ENCODE data around the gene SOX11.

Gene SOX11

GRCh38 chr2:5686536-5686935 lies 5.6 kb upstream of the SOX11 start:
- no peak for TF ChIP-seq GATA3 (IDR thresholded peaks at IDR 0.05; ENCODE audit: low read depth, low read length)
- no peak for TF ChIP-seq GATA2 (IDR thresholded peaks at IDR 0.05; ENCODE audit: low read depth, low read length)

- TF ChIP-seq GATA3 (IDR thresholded peaks at IDR 0.05; ENCODE audit: low read depth, low read length) (no peak), GATA2 (IDR thresholded peaks at IDR 0.05; ENCODE audit: low read depth, low read length) (peak; percentile 65)
Measured at GRCh38 chr2:5689750-5690149, 2.4 kb upstream of the SOX11 start.

GRCh38 chr2:5690286-5690685 lies 1.9 kb upstream of the SOX11 start:
- TF ChIP-seq GATA3 (IDR thresholded peaks at IDR 0.05; ENCODE audit: low read depth, low read length) = no peak
- no peak for TF ChIP-seq GATA2 (IDR thresholded peaks at IDR 0.05; ENCODE audit: low read depth, low read length)

GRCh38 chr2:5690718-5691220 lies 1.4 kb upstream of the SOX11 start:
- TF ChIP-seq GATA2 (IDR thresholded peaks at IDR 0.05; ENCODE audit: low read depth, low read length) (no peak; the same call in 1 of the 2 replicates), GATA3 (IDR thresholded peaks at IDR 0.05; ENCODE audit: low read depth, low read length) (no peak)

- TF ChIP-seq GATA3 (IDR thresholded peaks at IDR 0.05; ENCODE audit: low read depth, low read length) (no peak), GATA2 (IDR thresholded peaks at IDR 0.05; ENCODE audit: low read depth, low read length) (no peak)
Measured at GRCh38 chr2:5691221-5691984, 781 bp upstream of the SOX11 start.

GRCh38 chr2:5692561-5693286 lies 540 bp downstream of the SOX11 start:
- TF ChIP-seq GATA3 (IDR thresholded peaks at IDR 0.05; ENCODE audit: low read depth, low read length) (no peak), GATA2 (IDR thresholded peaks at IDR 0.05; ENCODE audit: low read depth, low read length) (no peak; the same call in 1 of the 2 replicates)

GRCh38 chr2:5693287-5694201 lies 1.4 kb downstream of the SOX11 start:
- TF ChIP-seq GATA3 (IDR thresholded peaks at IDR 0.05; ENCODE audit: low read depth, low read length) = no peak
- peak; percentile 54 for TF ChIP-seq GATA2 (IDR thresholded peaks at IDR 0.05; ENCODE audit: low read depth, low read length)

GRCh38 chr2:5694306-5694705 lies 2.1 kb downstream of the SOX11 start:
- TF ChIP-seq GATA3 (IDR thresholded peaks at IDR 0.05; ENCODE audit: low read depth, low read length) (no peak), GATA2 (IDR thresholded peaks at IDR 0.05; ENCODE audit: low read depth, low read length) (no peak)

GRCh38 chr2:5695654-5696403 lies 3.6 kb downstream of the SOX11 start:
- TF ChIP-seq GATA2 (IDR thresholded peaks at IDR 0.05; ENCODE audit: low read depth, low read length) = no peak

GRCh38 chr2:5696404-5696944 lies 4.3 kb downstream of the SOX11 start:
- no peak; the same call in 1 of the 2 replicates for TF ChIP-seq GATA2 (IDR thresholded peaks at IDR 0.05; ENCODE audit: low read depth, low read length)
- no peak for TF ChIP-seq GATA3 (IDR thresholded peaks at IDR 0.05; ENCODE audit: low read depth, low read length)

GRCh38 chr2:5696945-5697521 lies 4.8 kb downstream of the SOX11 start:
- TF ChIP-seq GATA2 (IDR thresholded peaks at IDR 0.05; ENCODE audit: low read depth, low read length) = no peak
- TF ChIP-seq GATA3 (IDR thresholded peaks at IDR 0.05; ENCODE audit: low read depth, low read length) = no peak

GRCh38 chr2:5697562-5697961 lies 5.4 kb downstream of the SOX11 start:
- TF ChIP-seq GATA2 (IDR thresholded peaks at IDR 0.05; ENCODE audit: low read depth, low read length) (no peak), GATA3 (IDR thresholded peaks at IDR 0.05; ENCODE audit: low read depth, low read length) (no peak)

- TF ChIP-seq GATA2 (IDR thresholded peaks at IDR 0.05; ENCODE audit: low read depth, low read length) (no peak), GATA3 (IDR thresholded peaks at IDR 0.05; ENCODE audit: low read depth, low read length) (no peak)
Measured at GRCh38 chr2:5698134-5698533, 6.0 kb downstream of the SOX11 start.
